ENCODE data around the gene SPTSSA. TPM values are rescaled to one million over a fixed set of nuclear protein-coding genes. Genes with fewer than 3 reads are reported as not detected.

Gene SPTSSA
- total RNA-seq, 1 experiment from 2014 or later = 14.0 TPM

DNA sequence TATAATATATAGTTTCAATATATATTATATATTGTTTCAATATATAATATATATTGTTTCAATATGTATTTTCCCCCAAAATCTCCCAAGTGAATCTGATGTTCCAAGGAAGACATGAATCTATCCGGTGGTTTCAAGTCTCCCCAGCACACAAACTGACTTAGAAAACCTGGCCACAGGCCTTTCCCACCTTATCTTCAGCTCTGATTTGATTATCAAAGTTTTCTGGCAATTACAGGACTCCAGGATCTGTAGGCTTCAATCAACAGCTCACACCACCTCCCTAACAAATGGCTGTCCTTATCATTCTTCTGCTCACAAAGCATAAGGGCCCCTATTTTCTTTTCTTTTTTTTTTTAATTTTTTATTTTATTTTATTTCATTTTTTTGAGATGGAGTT lies 22.7 kb upstream of the SPTSSA start:
- H3K27me3 ChIP-seq (ENCODE audit: low read length) = no peaks in the 10 kb centered on the region
- H4K20me1 ChIP-seq (ENCODE audit: low read length) = no peaks in the 10 kb centered on the region
- H3K79me2 ChIP-seq (ENCODE audit: low read length) = no peaks in the 10 kb centered on the region
- TF ChIP-seq EZH2 (IDR thresholded peaks at IDR 0.05; ENCODE audit: low read length, unreplicated experiment) (no peak), EZH2phosphoT487 (IDR thresholded peaks at IDR 0.05; ENCODE audit: borderline replicate concordance, low read length) (no peak), CTCF (conservative IDR thresholded peaks at IDR 0.05; ENCODE audit: low read depth, low read length) (no peak)
- H3K9me2 ChIP-seq (replicated peaks; ENCODE audit: low read length) = no peaks in the 10 kb centered on the region
- no peaks in the 10 kb centered on the region for H3K9me3 ChIP-seq (ENCODE audit: low read length)
- H3K36me3 ChIP-seq (ENCODE audit: low read depth, low read length) = no peaks in the 10 kb centered on the region
- H3K4me3 ChIP-seq (ENCODE audit: low read length) = no peak overlapping the region
- no peak overlapping the region for H2AFZ ChIP-seq (ENCODE audit: low read length)
- H3K4me2 ChIP-seq (ENCODE audit: low read length) = no peak overlapping the region
- DNase-seq = no peak
- no TSS peak for BruUV-seq (replicated peaks)
- no peaks in the 10 kb centered on the region for H3F3A ChIP-seq (ENCODE audit: low read length, unreplicated experiment)
- peaks cover 21% of the 10 kb centered on the region for H3K4me1 ChIP-seq (ENCODE audit: insufficient read depth, low read length)
- no peak overlapping the region for H3K9ac ChIP-seq (ENCODE audit: low read length)
- intact Hi-C loops (cut with micrococcal nuclease) = no loop called here
- ChIA-PET CTCF (interaction anchor here (0.7 kb wide), 1 partner anchor 153 kb away, joined by 6 read pairs; no protein-coding TSS in a partner anchor), POLR2A (ENCODE audit: unreplicated experiment) (no interaction called here)
- ATAC-seq = no peak
- H3K27ac ChIP-seq (ENCODE audit: low read length) = no peak overlapping the region

- no peak overlapping the region for H2AFZ ChIP-seq (ENCODE audit: low read length)
- no peaks in the 10 kb centered on the region for H3F3A ChIP-seq (ENCODE audit: low read length, unreplicated experiment)
- no peak overlapping the region for H3K4me3 ChIP-seq (ENCODE audit: low read length)
- ChIA-PET CTCF (no interaction called here), POLR2A (ENCODE audit: unreplicated experiment) (no interaction called here)
- H3K9ac ChIP-seq (ENCODE audit: low read length) = no peak overlapping the region
- no TSS peak for BruUV-seq (replicated peaks)
- no peak overlapping the region for H3K27ac ChIP-seq (ENCODE audit: low read length)
- no peaks in the 10 kb centered on the region for H3K36me3 ChIP-seq (ENCODE audit: low read depth, low read length)
- no peaks in the 10 kb centered on the region for H3K27me3 ChIP-seq (ENCODE audit: low read length)
- no peak for TF ChIP-seq CTCF (conservative IDR thresholded peaks at IDR 0.05; ENCODE audit: low read depth, low read length)
- TF ChIP-seq EZH2 (IDR thresholded peaks at IDR 0.05; ENCODE audit: low read length, unreplicated experiment) = no peak
- TF ChIP-seq EZH2phosphoT487 (IDR thresholded peaks at IDR 0.05; ENCODE audit: borderline replicate concordance, low read length) = no peak
- peaks cover 10% of the 10 kb centered on the region for H3K4me1 ChIP-seq (ENCODE audit: insufficient read depth, low read length)
- H3K4me2 ChIP-seq (ENCODE audit: low read length) = no peak overlapping the region
- no peak for ATAC-seq
- no peaks in the 10 kb centered on the region for H4K20me1 ChIP-seq (ENCODE audit: low read length)
- no peaks in the 10 kb centered on the region for H3K79me2 ChIP-seq (ENCODE audit: low read length)
- intact Hi-C loops (cut with micrococcal nuclease) = no loop called here
- no peaks in the 10 kb centered on the region for H3K9me3 ChIP-seq (ENCODE audit: low read length)
- H3K9me2 ChIP-seq (replicated peaks; ENCODE audit: low read length) = no peaks in the 10 kb centered on the region
- DNase-seq = no peak
Observed at GRCh38 chr14:34482463-34482862, 20.4 kb upstream of the SPTSSA start.

GRCh38 chr14:34479694-34480093 lies 17.7 kb upstream of the SPTSSA start:
- Histone ChIP-seq H3K9me3 (ENCODE audit: low read length) (no peaks in the 10 kb centered on the region), H3K27ac (ENCODE audit: low read length) (no peak overlapping the region), H3K4me1 (ENCODE audit: insufficient read depth, low read length) (peaks cover 10% of the 10 kb centered on the region), H3K4me3 (ENCODE audit: low read length) (no peak overlapping the region), H4K20me1 (ENCODE audit: low read length) (no peaks in the 10 kb centered on the region), H3K9me2 (replicated peaks; ENCODE audit: low read length) (no peaks in the 10 kb centered on the region), H3K4me2 (ENCODE audit: low read length) (no peak overlapping the region), H3F3A (ENCODE audit: low read length, unreplicated experiment) (no peaks in the 10 kb centered on the region), H3K79me2 (ENCODE audit: low read length) (no peaks in the 10 kb centered on the region), H3K9ac (ENCODE audit: low read length) (no peak overlapping the region), H3K36me3 (ENCODE audit: low read depth, low read length) (no peaks in the 10 kb centered on the region), H2AFZ (ENCODE audit: low read length) (no peak overlapping the region), H3K27me3 (ENCODE audit: low read length) (no peaks in the 10 kb centered on the region)
- BruUV-seq (replicated peaks) = no TSS peak
- TF ChIP-seq EZH2phosphoT487 (IDR thresholded peaks at IDR 0.05; ENCODE audit: borderline replicate concordance, low read length) (no peak), EZH2 (IDR thresholded peaks at IDR 0.05; ENCODE audit: low read length, unreplicated experiment) (no peak), CTCF (conservative IDR thresholded peaks at IDR 0.05; ENCODE audit: low read depth, low read length) (no peak)
- no peak for ATAC-seq
- DNase-seq = no peak
- intact Hi-C loops (cut with micrococcal nuclease) = no loop called here
- POLR2A ChIA-PET (ENCODE audit: unreplicated experiment) = no interaction called here
- CTCF ChIA-PET = no interaction called here
